DMS79 (cell line): ENCODE results near the gene RSRC1.
"Not testable (repeated sequence)": the region's sequence is repeated elsewhere in the genome, so short reads cannot be mapped to it uniquely, and the experiment has no call there.

Experiments
- DNase-seq: peaks from one replicate; lab custom pipeline; 2025; lab: John Stamatoyannopoulos, UW

RSRC1 gene

GRCh38 chr3:158329696-158330441, 220.0 kb downstream of the RSRC1 start:
- DNase-seq = not testable (repeated sequence)

DNA sequence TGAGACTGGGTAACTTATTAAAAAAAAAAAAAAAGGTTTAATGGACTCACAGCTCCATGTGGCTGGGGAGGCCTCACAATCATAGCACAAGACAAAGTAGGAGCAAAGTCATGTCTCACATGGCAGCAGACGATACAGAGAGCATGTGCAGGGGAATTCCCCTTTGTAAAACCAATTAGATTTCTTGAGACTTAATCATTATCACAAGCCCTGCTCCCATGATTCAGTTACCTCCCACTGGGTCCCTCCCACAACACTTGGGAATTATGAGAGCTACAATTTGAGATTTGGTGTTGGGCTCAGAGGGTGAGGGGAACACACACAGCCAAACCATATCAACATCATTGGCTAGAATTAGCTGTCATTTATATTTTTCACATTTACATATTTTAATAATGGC, 221.0 kb downstream of the RSRC1 start:
- DNase-seq = no peak

GRCh38 chr3:158333736-158334135, 223.8 kb downstream of the RSRC1 start:
- no peak for DNase-seq

GRCh38 chr3:158337110-158337509, 227.2 kb downstream of the RSRC1 start:
- no peak for DNase-seq

DNA sequence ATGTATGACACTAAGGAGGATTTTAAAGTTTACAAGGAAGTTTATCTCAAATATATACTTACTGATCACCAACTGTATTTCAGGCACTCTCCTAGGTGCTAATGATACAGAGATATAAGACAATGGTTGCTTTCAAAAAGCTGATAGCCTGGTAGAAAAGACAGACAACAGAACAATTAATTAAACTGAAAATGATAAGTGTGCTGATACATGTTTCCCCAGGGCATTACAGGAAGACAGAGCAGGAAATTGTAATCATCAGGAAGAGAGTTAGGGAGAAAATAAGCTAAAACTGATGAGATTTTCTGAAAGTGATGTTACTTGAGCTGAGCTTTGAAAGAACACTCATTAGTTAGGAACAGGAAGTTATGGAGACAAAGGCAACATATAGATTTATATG, 229.7 kb downstream of the RSRC1 start:
- DNase-seq = no peak

GRCh38 chr3:158340951-158341350, 231.1 kb downstream of the RSRC1 start:
- not testable (repeated sequence) for DNase-seq

DNA sequence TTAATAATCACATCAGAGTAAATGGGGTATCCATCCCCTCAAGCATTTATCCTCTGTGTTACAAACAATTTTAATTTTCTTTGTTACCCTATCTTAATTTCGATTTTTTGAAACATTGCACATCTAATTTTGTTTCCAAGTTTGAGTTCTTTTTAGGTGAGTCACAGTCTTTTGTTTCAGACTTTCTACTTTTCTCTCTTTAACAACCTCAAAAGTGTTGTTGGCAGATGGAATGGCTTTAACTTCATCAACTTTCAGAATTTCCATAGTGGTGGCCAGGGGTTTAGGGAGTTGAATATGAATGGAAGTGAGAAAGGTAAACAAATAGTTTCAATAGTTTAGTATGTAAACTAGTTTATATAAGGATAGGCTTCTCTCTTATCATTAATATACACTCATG, 238.1 kb downstream of the RSRC1 start:
- DNase-seq = no peak

- no peak for DNase-seq
Observed at GRCh38 chr3:158350971-158351370, 241.1 kb downstream of the RSRC1 start.

- no peak for DNase-seq
Observed at GRCh38 chr3:158352551-158352950, 242.7 kb downstream of the RSRC1 start.

DNA sequence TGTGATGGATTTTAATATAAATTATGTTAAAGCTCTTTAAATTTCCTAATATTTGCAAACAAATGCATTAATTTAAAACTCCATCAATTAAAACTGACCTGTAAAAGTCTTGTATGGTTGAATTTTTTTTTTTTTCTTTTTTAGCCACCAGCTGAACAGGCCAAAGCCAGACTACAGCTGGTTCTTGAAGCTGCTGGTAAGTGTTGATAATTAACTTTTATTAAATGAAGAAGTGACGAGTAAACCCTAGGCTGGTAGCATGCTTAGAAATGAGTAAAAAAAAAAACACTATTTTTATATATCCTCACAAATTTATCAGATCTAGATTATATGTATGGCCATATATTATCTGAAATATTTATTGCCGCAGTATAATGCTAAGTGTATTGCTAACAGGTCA, 244.8 kb downstream of the RSRC1 start:
- DNase-seq = no peak

GRCh38 chr3:158355623-158356588, 246.0 kb downstream of the RSRC1 start:
- no peak for DNase-seq

GRCh38 chr3:158359339-158359738, 249.4 kb downstream of the RSRC1 start:
- DNase-seq = no peak

- no peak for DNase-seq
Observed at GRCh38 chr3:158360756-158361448, 251.0 kb downstream of the RSRC1 start.

DNA sequence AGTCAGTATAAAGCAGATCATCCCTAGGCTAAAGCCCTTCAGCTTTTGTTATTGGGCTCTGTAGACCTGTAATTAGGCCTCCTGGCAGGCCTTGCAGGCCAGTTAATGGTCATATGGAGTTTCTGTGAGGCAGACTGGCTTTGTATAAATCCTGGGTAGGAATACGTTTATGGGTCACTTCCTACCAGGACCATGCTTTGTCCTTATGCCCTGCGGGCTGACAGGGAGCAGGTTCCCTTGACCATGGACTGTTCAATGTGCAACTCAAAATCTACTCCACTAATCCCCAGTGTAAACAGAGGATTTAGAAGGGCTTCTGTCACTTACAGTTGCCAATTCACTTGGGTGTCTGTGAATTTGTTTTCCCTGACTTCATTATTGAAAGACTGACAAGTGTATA, 258.4 kb downstream of the RSRC1 start:
- DNase-seq = no peak

DNA sequence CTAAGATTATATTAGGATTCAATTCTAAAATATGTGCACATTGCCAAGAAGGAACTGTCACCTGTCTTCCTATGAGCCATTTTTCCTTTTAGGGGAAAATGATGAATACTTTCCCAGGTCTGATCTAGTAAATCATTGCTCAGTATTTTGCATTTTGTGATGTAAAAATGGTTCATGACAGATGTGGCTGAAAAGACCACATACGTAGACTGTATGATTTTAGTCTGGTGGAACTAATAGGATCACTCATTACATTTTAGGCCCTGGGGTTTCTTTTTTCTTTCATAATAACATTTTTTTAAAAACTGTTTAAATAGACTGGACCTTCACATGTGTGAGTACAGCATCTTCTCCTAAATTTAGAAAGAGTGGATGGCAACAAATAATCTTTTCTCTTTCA, 259.4 kb downstream of the RSRC1 start:
- DNase-seq = no peak

DNA sequence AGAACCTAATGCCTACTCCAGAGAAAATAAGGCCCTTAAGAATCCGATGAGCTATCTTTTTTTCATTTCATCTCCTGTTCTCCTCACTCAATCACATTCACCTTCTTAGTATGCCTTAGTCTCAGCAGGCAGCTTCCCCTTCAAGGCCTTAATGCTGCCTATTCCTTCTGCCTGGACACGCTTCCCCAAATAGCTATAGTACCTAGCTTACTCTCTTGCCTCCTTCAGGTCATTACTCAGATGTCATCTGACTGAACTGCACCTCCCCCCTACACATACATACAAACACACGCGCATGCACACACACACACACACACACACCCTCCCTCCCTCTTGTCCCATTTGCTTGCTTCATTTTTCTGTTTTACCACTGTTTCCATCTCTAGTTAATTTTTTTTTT, 269.6 kb downstream of the RSRC1 start:
- no peak for DNase-seq

DNA sequence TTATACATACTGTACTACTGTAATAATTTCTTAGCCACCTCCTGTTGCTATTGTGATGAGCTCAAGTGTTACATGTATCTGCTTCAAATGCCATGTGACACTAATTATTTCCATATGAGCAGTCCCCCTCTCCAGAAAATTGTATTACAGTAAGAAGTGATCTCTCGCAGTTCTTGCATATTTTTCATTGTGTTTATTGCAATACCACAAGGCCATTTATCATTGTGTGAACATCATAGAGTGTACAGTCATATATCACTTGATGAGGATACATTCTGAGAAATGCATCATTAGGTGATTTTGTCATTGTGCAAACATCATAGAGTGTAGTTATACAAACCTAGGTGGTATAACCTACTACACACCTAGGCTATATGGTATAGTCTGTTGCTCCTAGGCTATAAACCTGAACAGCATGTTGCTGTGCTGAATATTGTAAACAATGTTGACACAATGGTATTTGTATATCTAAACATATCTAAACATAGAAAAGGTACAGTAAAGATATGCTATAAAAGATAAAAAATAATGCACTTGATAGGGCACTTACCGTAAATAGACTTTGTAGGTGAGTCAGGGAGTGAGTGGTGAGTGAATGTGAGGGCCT, 271.5 kb downstream of the RSRC1 start:
- DNase-seq = no peak

DNA sequence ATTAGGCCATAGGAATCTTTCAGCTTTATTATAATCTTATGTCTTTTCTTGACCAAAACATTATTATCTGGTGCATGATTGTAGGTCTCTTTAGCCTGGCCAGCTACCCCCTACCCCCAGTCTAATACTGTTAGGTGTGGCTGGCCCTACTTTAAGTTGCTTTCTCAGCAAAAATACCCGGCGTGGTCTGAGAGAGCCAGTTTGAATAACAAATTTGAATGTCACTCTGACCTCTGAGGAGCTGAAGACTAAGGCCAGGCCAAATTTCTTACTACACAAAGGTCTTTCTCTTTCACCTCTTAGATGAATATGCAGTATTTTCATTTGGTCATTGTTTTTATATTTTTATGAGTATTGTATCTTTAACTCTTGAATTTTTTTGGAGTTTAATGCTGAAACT, 272.6 kb downstream of the RSRC1 start:
- DNase-seq = no peak

- DNase-seq = no peak
Observed at GRCh38 chr3:158384019-158384418, 274.1 kb downstream of the RSRC1 start.

GRCh38 chr3:158395421-158395820, 285.5 kb downstream of the RSRC1 start:
- no peak for DNase-seq

DNA sequence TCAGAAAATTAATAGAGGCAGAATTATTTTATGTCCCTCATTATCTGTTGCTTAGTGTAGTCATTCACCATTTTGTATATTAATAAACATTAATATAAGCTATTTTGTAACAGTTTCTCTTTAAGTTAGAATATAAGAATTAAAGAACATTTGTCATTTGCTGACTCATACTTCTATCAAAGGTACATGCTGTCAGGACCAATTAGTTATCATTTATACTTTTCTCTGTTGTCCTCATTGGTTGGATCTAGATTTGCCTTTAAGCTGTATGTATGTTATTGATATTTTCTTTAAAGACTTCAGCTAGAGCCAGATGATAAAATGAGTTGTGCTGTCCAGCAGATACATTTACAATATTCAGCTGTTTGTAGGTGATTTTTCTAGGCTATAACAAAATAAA, 292.7 kb downstream of the RSRC1 start:
- DNase-seq = no peak

- peak; percentile 38 for DNase-seq
Observed at GRCh38 chr3:158403013-158403412, 293.1 kb downstream of the RSRC1 start.
